Fibroblast of upper back skin (primary cell): ENCODE measurements around the gene ZNF451.
"Not testable (repeated sequence)": the region's sequence is repeated elsewhere in the genome, so short reads cannot be mapped to it uniquely, and the experiment has no call there.

ENCODE experiments used
- DNase-seq: peaks from one replicate; pipeline ENCODE4 v3.0.0-alpha.2; 2013

ZNF451 gene

DNA sequence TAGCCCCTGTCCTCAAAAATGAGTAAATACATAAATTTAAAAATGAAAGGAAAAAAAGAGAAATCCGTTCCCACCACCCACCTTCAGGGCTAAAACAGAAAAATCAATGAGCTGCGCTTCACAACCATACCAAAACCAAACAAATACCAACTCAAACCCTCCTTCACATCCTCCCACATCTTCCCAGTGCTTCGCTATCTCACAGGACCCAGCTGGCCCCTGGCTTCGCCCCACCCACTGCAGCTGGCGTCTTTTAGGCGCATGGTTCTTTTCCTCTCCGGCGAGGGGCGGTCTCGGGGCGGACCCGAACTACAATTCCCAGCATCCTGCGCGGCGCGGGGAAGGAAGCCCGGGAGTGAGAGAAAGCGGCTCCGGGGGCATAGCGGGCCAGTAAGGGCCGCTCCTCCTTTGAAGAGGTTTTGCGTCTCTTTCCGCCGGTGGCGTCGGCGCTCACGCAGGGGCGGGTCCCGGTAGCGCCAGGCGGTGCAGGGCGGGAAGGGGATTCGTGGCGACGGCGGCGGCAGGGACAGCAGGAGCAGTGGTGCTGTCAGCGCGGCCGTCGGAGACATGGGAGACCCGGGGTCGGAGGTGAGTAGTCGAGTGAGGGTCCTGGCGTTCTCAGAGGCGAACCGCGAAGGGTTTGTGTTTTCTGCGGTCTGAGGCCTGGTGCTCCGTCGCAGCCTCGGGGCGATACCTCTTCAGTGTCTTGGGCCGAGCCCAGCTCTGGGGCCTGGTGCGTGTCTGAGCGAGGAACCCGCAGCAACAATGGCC is at the start of gene ZNF451:
TSS of gene ZNF451 (plus strand) at position 502 of the 771 bp plus-strand sequence. CDS start at position 568, 66 bp downstream.
- DNase-seq, result peak; percentile 97

DNA sequence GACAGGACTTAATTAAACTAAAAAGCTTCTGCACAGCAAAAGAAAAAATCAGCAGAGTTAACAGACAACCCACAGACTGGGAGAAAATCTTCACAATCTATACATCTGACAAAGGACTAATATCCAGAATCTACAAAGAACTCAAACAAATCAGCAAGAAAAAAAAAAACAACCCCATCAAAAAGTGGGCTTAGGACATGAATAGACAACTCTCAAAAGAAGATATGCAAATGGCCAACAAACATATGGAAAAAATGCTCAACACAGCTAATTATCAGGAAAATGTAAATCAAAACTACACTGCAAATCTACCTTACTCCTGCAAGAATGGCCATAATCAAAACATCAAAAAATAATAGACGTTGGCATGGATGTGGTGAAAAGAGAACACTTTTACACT is 45.9 kb upstream of the ZNF451 start:
- DNase-seq, result not testable (repeated sequence)

DNA sequence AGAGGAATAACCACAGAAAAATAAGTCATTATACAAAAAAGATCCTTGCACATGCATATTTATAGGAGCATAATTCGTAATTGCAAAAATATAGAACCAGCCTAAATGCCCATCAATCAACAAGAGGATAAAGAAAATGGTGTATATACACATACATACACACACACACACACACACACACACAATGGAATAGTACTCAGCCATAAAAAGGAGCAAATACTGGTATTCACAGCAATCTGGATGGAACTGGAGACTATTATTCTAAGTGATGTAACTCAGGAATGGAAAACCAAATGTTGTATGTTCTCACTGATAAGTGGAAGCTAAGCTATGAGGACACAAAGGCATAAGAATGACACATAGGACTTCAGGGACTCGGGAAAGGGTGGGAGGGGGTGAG is 45.4 kb upstream of the ZNF451 start:
- DNase-seq, result no peak

GRCh38 chr6:57046332-57047256 is 43.4 kb upstream of the ZNF451 start, which contains the start of gene KIAA1586:
Gene KIAA1586, plus strand, starts transcription at chr6:57046693. Its CDS starts 63 bp downstream, at chr6:57046756.
- DNase-seq, result peak; percentile 88

GRCh38 chr6:57047257-57047585 is 42.8 kb upstream of the ZNF451 start:
- DNase-seq, result not testable (repeated sequence)

DNA sequence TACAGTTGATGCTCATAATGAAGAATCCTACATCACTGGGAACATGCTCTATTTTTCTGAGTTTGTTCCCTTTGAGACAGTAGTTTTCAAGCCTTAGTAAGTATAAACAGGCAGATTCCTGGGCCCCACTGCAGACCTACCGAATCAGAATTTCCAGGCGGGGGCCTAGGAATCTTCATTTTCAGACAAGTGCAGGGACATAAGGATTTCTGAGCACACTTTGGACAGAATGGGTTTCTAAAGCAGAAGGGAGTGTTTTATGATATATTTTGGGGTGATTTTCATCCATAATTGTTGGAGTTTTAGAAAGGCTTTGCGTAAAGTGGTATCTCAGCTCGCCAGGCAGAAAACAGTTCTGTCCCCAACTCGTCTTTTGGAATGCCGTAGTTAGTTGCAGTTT is 42.1 kb upstream of the ZNF451 start:
- DNase-seq, result not testable (repeated sequence)

DNA sequence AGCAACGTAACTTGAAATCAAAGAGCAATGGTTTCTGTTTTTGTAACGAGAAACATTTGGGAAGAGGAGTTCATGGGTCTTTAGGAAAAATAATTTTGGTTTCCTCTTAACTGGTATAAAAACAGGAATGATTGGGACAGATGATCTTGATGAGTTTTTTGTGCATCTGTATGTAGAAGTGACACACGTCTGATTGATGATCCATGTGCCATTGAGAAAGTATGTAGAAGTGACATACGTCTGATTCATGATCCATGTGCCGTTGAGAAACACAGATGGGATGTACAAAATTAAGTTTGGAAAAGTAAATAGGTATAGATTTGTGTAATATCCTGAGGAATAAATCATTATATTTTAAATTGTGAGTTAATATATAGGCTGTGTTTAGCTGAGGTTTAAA is 41.4 kb upstream of the ZNF451 start:
- peak; percentile 17 for DNase-seq

DNA sequence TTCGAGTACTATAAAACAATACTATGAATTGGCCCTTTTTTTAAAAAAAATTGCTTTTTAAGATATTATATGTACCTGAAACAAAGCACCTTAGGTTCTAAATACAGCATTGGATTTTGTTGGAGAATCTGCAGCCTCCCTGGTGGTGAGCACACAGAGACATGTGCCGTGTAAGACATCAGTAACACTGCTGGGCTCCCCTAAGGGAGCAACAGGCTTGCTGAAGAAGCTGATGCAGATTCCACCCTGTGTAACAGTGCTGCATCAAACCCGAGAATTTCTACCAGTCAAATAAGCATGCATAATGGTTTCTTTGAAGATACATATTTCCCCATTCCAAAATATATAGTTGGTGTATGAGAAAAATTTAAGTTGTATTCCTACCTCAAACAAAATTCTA is 26.1 kb upstream of the ZNF451 start:
- DNase-seq, result no peak

DNA sequence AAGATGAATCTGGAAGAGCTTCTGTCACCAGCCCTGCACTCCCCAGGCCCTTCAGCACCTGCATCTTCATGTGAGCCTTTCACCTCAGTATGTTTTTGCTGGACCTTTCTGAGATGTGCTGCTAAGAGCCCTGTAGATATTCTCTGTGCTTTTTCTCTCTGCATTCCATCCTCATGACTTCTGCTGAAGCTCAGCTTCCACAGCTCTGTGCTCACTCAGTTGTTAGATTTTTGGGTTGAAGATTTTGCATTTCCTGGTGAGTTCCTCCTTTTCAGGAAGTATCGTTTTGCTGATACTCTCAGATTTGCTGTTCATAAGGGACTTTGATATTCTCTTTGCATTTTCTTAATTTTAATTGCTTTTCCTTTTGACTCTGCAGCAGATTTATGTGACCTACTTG is 25.2 kb upstream of the ZNF451 start:
- DNase-seq, result peak; percentile 40

DNA sequence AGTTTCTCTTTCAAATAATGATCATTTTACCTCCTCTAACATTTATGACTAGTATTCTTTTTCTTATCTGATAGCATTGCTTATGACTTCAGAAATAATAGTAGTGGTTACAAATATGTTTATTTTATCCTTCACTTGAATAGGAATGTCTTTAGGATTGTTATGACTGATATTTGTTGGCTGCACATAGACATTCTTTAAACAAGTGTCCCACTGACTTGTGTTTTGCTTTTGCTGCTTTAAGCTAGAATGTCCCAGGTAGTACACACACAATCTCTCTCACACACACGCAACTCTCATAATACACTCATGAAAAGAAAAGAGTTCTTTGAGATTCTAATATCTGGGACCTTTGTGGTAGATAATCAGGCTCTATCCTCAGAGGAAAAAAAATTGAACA is 21.9 kb upstream of the ZNF451 start:
- peak; percentile 20 for DNase-seq

GRCh38 chr6:57069228-57069627 is 20.8 kb upstream of the ZNF451 start:
- DNase-seq, result no peak

DNA sequence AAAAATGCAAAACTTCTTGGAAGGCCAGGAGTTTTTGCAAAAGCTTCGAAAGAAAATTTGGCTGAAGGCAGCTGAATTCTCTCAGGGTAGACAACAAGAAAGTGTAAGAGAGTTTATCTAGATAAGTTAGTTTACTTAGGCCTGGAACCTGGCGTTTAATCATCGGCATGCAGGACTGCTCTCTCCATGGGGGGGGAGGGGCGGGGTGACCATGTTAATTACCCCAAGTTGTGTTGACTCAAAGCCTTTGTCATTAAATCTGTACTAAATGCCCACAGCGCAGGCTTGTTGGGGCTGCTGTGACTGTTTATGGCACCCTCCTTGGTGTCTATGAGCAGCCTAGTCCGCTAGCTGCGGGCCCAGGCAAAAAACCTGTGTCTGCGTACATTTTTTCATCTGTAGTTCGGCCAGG is 20.1 kb upstream of the ZNF451 start:
- no peak for DNase-seq

- no peak for DNase-seq
Observed at GRCh38 chr6:57072108-57072507, 17.9 kb upstream of the ZNF451 start.

DNA sequence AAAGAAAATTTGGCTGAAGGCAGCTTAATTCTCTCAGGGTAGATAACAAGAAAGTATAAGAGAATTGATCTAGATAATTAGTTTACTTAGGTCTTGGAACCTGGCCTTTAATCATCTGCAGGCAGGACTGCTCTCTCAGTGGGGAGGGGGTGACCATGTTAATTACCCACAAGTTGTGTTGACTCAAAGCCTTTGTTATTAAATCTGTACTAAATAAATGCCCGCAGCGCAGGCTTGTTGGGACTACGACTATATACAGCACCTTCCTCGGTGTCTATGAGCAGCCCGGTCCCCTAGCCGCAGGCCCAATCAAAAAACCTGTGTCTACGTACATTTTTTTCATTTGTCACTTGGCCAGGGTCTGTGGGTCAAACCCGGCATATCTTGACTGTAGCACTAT is 15.6 kb upstream of the ZNF451 start:
- DNase-seq, result no peak

- peak; percentile 11 for DNase-seq
Observed at GRCh38 chr6:57075092-57075491, 14.9 kb upstream of the ZNF451 start.

GRCh38 chr6:57078531-57079207 is 11.3 kb upstream of the ZNF451 start:
- no peak for DNase-seq

- no peak for DNase-seq
Observed at GRCh38 chr6:57085471-57085870, 4.5 kb upstream of the ZNF451 start.

- DNase-seq, result no peak
Observed at GRCh38 chr6:57086843-57087242, 3.1 kb upstream of the ZNF451 start.

- no peak for DNase-seq
Observed at GRCh38 chr6:57087916-57088315, 2.1 kb upstream of the ZNF451 start.

- no peak for DNase-seq
Observed at GRCh38 chr6:57089265-57089664, 723 bp upstream of the ZNF451 start.

- DNase-seq, result not testable (repeated sequence)
Observed at GRCh38 chr6:57090458-57091067, 575 bp downstream of the ZNF451 start.

- DNase-seq, result not testable (repeated sequence)
Observed at GRCh38 chr6:57091375-57091774, 1.4 kb downstream of the ZNF451 start.

GRCh38 chr6:57094689-57095088 is 4.7 kb downstream of the ZNF451 start:
- DNase-seq, result no peak
